HG03575 (cell line): Measurements from ENCODE around the gene ADAMTSL1.

Experiments
- ATAC-seq: cut with Tn5 transposase; IDR thresholded peaks from one replicate; pipeline ENCODE4 v1.9.1; 2021; ENCODE audit not compliant: unreplicated experiment, insufficient number of reproducible peaks, low FRiP score; ENCODE audit errors: extremely low read depth

The ADAMTSL1 gene

DNA sequence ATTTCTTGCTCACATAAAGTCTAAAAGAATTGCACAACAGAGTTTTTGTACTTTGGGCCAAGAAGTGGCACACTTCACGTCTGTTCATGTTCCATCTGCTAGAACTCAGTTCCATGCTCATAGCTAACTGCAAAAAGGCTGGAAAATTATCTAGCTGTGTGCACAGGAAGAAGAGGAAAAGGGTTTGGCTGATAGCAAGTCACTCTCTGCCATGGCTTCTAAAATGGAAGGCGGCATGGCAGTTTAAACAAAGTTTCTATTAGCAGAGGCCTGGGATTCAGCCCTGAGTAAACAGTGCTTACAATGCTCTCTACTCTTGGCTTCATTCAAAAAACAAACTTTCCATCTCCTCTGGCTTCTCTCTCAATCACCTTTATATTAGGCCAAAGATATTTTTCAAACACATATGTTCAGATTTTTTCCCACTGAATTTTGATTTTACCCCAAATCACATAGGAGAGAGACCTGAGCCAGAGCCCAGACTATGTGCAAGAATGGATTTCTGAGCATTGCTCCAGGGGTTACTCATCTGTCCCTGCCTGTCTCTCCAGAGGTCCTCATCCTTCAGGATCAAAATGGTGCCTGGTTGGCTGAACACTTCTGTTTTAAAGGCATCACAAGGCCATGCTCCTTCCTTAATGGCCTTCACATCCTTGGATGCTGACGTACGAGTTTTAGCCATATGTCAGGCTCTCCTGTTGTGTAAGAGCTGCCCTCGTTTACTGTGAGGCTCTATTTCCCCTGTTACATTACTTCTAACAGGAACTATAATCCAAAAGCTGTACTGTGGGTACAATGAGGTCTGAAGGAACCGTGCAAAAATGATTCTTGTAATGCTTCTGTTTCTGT lies 332.5 kb downstream of the ADAMTSL1 start:
- ATAC-seq = no peak

DNA sequence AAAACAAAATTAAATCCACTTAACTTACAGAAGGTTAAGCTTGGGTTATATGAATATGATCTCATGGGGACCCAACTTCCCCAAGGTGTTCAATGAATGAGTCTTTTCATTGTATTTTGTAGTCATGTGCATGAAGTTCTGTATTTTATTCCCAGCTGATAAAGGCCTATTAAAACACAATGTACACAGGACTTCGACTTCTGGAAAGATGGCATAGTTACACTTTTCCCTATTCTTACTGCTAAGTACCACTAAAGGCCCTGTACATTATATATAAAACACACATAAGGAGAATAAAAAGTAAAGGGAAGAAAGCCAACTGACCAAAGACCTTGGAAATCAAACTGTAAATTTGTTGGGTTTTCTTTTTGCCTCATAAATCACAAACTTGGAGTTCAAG lies 336.6 kb downstream of the ADAMTSL1 start:
- no peak for ATAC-seq

DNA sequence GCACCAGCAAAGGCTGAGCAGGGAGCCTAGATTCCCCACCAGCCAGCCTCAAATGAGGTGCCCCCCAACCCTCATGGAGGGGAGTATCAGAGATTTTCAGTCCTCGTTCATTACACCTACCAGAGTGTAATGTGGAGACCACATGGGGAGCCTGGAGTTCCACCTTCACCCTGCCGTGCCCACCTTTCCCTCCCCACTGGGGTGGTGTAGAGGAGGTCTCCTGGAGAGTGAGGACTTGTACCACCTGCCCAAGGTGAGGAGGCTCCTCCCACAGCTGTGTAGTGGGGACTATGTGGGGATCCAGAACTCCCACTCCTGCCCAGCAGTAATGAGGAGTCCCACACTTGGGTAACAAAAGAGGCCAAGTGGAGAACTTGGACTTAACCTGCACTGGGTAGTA lies 337.2 kb downstream of the ADAMTSL1 start:
- no peak for ATAC-seq

DNA sequence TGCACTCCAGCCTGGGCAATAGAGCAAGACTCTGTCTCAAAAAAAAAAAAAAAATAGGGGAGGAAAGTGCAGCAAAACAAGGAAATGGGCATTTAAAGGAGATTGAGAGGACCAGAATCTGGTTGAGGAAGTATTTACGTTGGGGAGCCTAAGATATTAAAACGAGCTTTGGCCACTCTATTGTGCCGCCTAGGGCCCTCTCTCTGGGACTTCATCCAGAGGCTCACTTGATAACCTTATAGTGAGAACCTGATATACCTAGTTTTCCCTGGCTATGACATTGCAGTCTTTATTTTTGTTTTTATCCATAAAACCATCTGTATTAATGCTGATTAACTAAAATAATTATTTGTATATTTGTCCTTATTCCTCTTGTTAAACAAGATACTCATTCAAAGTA lies 345.5 kb downstream of the ADAMTSL1 start:
- ATAC-seq = no peak

DNA sequence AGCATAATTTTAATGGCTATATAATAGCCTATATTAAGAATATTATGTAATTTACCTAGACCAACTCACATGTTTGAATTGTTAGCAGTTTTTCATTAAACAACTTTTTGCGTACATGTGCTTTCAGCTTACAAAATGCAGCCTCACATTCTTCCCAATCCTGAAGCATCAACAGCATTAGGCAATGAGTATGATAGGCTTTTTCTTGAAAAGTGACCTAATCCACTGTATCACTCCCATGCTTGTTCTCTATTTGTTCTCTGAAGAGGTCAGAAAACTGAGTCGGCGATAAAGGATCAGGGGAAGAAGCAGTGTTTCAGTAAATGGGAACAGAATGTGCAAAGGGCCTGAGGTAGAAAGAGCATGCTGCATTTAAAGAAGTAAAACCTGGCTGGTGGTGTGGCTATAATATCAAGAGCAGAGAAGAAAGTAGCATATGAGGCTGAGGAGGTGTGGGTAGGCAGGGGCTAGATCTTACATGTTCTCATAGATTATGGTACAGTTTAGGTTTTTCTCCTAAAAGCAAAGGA lies 346.7 kb downstream of the ADAMTSL1 start:
- ATAC-seq = no peak

DNA sequence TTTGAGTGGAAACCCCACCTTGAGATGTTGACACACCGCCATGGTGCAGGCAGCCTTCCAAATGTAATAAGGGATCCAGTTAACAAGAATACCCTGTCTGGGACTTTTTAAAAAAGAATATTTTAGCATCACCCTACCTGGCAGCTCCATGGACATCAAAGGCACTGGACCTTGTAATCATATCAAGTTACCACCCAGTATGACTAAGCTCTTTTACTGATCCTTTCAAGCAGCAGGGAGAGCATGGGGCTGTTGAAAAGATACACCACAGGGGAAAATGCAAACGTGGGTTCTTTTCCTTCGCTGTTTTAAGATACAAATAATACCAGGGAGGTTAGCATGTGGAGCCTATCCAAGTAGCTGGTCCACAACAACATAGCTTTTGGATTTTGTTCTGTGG lies 347.8 kb downstream of the ADAMTSL1 start:
- no peak for ATAC-seq

DNA sequence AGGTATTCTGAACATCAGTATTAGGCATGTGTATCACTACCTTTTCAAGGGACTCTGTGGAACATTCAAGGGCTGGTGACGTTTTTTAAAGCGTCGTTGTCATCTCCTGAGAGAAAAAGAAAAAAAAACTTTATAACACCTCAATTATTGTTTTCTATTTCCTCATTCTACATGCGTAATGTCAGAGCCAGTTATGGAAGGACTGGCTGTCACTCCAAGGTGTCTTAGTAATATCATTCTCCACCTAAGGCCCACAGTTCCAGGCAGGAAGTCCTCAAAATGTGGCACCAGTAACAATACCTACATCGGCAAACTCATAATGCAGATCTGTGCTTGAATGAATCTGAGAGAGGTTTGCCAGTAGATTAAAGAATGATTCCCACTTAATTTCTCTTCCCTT lies 348.9 kb downstream of the ADAMTSL1 start:
- ATAC-seq = no peak

DNA sequence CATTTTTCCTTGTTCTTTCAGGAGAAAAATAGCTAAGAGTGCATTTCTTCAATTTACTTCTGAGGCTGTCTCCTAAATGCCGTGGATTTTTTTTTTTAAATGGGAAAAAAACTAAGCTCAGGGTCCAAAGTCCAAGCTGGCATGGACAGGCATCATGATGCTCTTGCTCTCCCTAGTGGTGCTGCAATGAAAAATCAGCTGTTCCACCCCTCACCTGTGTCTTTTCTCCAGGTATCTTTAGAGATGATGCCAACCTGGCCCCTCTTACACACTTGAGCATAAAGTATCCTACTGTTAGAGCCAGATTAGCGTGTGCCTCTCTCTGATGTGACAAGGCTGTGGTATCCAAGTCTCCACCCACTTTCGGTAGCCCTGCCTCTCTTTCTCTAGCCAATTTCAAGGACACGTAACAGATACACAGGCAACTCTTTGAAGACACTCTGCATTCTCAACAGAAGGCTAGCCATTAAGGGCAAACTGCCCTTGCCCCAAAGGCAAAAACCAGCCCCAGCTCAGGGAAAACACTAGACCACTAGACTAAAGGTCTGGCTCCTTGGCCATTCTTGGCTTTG lies 350.2 kb downstream of the ADAMTSL1 start:
- no peak for ATAC-seq

DNA sequence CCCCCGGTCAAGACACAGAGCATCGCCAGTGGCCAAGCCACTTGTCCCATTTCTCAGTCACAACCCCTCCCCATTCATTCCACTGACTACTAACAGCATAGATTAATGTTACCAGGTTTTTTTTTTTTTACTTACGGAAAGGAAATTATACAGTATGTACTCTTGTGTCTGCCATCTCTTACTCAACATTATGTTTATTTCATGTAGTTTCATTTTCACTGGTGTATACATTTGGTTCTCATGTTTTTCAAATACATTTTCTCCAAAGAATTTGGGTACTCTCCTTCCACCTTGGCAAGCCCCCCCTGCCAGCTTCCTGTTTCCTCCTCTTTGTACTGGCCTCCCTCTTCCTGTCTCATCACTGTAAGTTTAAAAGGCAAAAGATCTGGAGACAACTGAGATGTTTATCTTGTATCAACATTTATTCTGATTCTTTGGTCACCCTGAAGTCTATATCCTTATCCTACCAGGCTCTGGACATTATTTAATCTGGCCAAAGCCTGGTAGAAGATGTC lies 351.8 kb downstream of the ADAMTSL1 start:
- no peak for ATAC-seq

DNA sequence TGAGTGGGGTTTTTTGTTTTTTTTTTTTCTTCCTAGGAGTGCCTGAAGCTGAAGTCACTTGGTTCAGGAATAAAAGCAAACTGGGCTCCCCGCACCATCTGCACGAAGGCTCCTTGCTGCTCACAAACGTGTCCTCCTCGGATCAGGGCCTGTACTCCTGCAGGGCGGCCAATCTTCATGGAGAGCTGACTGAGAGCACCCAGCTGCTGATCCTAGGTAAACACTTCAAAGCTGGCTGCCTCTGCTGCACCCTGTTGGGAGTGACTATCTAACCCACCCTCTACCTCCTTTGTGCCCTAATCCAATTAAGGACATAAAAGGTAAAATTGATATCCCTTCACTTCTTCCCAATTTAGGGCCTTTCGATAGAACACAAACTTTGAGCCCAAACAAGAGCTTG lies 352.3 kb downstream of the ADAMTSL1 start:
- ATAC-seq = no peak

DNA sequence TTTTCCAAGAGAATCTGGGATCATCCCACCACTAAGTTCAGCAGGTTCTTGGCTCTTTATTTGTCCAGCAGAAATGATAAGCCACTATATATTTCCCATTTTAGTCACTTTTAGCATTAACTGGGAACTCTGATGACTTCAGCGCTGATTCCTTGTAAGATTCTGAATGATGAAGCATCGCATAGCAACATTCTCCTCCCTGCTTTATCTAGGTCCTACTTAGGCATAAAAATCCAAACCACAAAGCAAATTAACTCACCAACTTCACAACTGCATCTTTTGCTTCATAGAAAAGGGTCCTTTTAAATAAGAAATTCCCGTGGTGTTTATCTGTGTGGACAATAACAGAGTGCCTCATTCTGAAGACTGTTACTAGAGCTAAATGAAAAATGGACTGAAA lies 355.1 kb downstream of the ADAMTSL1 start:
- no peak for ATAC-seq

DNA sequence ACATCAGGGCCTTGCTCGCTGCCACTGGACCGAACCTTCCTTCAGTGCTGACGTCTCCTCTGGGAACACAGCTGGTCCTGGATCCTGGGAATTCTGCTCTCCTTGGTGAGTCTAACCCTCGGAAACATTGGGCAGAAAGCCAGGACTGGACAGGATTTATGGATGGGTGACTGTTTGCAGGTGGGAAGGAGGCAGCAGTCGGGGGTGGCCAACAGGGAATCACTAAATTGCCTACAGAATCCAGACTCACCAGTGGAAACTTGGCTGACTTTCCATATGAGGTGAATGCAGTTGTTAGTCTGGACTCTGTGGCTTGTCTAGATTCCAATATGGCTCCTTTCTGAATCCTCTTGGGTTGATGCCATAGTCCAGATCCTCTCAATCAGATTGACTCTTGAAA lies 355.9 kb downstream of the ADAMTSL1 start:
- ATAC-seq = no peak

DNA sequence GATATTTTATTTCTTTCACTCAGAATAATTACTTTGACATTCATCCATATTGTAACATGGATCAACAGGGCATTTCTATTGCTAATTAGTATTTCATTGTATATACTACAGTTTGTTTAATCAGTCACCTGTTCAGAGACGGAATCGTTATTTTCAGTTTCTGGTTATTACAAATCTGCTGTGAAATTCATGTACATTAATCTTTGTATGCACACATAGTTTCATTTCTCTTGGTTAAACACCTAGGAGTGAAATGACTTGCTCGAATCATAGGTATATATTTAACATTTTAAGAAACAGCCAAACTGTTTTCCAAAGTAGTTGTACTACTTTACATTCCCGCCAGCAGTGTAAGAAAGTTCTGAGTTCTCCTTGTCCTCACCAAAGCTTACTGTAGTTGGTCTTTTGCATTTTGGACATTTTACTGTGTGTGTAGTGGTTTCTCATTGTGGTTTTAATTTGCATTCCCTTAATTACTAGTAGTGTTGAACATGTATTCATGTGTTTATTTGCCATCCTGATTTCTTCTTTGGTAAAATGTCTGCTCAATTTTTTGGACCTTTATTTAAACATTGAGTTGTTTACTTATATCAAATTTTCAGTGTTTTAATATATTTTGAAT lies 360.9 kb downstream of the ADAMTSL1 start:
- ATAC-seq = peak; percentile 71

DNA sequence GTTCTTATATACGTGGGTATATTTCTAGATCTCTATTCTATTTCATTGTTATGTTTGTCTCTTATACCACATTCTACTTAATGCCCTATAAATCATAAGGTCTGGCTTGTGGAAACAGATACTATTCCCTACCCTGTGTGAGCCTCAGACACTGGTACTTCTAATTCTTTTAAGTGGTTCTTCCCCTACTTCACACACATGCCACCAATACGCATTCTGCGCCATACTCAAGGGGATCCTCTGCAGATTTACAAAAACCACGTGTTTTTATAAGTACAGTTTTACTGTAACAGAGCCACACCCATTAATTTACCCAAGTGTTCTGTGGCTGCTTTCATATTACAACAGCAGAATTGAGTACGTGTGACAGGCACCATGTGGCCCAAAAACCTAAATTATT lies 363.4 kb downstream of the ADAMTSL1 start:
- ATAC-seq = no peak

DNA sequence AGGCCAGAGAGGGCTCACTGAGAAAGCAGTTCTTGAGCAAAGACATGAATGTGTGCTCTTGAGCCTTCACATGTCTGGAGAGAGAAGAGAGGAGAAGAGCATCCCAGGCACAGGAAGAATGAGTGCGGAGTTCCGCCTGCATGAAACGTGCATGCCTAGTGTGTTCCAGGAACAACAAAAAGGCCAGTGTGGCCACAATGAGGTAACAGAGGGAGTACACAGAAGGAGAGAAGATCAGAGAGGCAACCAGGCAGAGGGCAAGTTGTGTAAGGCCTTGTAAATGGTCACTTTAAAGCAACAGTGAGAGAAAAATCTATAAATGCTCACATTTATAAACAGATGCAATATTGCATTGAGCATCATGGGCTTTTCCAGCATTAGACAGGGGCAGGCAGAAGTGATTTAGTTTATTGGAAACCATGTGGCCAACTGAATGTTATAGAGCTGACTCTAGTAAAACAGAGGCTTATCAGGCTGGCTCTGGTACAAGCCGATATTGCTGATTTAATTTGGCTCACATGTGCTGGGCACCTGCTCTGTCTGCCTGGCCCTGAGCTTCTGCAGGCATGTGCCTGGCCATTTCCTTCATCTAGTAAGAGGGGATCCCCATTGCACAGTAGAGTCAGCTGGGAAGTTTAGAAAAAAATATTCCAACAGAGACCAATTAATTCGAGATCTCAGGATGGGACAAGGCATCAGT lies 373.8 kb downstream of the ADAMTSL1 start:
- no peak for ATAC-seq

DNA sequence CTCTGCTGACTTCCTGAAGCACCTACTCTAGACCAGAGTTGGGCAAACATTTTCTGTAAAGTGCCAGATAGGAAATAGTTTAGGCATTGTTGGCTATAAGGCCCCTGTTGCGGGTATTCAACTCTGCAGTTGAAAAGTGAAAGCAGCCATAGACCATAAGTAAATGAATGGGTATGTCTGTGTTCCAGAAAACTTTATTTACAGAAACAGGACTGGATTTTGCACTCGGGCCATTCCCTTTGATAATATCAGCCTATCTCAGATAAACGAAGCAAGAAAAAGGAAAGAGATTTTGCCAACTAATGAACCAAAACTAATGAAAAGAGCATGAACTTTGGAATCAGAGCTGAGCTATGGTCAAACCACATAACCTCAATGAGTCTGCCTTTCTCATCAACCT lies 374.7 kb downstream of the ADAMTSL1 start:
- no peak for ATAC-seq

DNA sequence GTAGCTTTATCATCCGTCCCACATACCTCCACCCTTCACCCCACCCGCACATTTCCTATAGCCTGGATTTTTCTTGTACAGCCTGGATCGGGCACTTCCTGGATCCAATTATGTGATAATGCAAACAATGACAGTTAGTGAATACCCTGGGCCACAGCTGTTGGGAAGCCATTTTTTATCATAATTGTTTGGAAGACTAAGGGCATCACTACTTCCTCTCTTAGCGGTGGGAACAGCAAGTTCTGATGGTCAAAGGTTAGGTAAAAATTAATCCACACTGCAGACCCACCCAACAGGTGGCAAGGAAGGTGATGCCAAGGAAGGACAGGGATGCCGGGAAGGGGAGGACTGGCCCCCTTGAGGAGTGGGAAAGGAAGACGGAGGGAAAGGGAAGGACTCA lies 375.3 kb downstream of the ADAMTSL1 start:
- ATAC-seq = no peak

DNA sequence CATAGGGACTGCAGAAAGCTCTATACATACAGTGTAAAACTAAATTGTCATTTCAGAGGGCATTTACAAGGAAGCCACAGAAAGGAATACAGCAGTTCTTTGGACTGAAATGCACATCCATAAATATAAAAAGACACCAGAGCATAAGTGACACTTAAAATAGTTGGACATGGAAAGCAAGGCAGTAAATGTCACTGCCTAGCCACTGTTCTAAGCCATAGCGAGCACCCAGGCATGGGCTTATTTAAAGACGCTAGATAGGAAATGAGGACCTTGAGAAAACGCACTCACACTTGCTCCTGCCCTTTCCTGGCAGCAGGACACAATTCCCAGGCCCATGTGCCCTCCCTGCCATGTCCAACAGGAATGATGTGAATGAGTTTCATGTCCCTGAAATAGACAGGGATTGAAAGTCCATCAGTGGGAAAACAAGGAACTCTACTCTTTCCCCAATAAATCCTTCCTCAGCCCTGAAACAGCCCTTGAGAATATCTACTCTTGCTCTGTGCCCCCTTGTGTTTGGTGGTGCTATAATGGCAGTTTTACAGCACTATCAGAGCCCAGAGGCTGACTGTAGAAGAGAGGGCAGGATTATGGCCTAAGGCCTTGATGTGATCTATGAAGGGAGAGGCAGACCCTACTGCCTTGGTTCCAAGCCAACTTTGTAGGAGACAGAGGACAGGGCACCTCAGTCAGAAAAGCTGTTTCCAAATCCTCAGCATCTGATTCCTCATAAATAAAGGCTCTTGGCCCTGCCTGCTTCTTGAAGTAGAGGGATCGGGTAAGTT lies 376.1 kb downstream of the ADAMTSL1 start:
- no peak for ATAC-seq
